HFF-Myc (cell line): ENCODE data around the gene KEL.

Experiments used
- DNase-seq: peaks from one replicate; pipeline ENCODE4 v3.0.0-alpha.2; 2011; ENCODE audit warnings: low read depth; ENCODE audit errors: extremely low read depth
- H3K4me3 ChIP-seq: replicated peaks from 2 replicates; pipeline ENCODE4 v1.5.1; 2011; ENCODE audit warnings: low read depth, mild to moderate bottlenecking, control low read depth, low read length
- CTCF ChIP-seq: IDR thresholded peaks from 2 replicates; pipeline ENCODE4 v1.5.1; 2012; ENCODE audit warnings: mild to moderate bottlenecking, low read depth, low read length, control low read depth; ENCODE audit errors: missing control alignments

The KEL gene

DNA sequence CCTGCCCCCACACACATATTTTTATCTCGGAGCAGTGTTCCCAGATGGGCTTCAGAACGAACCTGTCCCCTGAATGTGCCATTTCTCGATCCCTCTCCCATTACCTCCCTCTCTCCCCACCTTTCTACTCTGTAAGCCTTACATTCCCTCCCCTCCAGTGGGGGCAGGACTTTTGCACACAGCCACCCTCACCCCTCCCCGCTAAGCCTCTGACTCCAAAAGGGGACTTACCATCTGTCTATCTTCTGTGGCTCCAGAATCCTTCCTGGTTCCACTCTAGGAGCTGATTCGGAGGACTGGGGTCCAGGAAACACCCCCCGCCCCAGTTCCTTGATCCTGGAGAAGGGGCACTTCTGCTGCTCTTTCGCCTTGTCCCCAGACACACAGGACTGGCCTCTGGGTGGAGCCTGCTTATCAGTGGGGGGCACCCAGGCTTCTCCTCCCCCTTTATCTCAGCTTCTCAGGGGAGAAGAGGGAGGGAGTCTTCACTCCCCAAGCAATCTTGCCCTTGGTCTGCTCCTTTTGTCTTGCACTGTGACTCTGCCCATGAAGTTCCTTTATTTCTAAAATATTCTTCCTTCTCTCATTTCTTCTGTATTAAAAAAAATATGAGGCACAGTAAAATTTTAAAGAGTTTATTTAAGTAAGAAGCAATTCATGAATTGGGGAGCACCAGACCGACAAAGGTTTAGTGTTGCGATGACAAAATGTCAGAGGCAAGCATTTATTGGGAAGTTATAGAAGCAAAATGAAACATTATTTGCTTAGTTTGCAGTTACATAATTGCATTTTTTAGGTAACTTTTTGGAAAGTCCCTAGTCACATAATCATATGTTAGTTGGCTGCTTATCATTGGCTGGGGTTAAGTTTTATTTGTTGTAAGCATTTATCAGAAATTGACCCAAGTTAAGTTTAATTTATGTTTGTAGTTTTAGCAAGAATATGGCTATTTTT lies at the start of gene KEL:
KEL (minus strand) TSS at position 391 of the 954 bp plus-strand sequence; CDS start at position 234, 157 bp downstream.
- TF ChIP-seq CTCF = no peak
- no peak for DNase-seq
- no peak within 1 kb of the TSS for H3K4me3 ChIP-seq

- peak; percentile 96 for TF ChIP-seq CTCF
- DNase-seq = no peak
- H3K4me3 ChIP-seq = no peak overlapping the region
Observed at GRCh38 chr7:143008007-143008901, 46.1 kb upstream of the KEL start.

DNA sequence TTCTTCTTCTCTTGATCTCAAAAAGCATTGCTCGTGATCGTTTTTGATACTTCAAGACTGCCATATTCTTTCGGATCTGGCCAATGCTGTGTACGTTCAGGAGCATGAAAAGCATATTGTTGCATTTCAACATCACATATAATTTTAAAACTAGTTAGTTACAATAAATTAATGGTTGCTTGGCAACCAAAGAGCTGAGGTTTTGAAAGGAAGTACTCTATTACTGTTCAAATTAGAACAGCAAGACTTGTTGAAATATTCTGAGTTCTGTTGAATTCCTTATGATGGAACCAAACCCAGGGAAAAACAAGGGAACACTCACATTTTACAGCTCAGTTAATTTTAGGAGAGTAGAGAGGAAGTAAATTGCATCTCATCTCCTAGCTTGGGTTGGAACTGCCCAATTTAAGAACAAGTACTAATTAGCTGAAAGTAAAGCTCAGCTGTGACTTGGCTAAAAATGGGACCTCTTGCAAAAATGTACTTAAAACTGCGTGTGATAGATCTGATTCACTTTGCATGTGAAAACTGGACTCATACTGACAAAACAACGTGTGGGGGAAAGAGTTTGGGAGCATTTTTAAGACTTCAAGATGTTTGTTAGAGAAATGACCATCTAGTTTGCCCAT lies 43.6 kb upstream of the KEL start:
- DNase-seq = no peak
- no peak overlapping the region for H3K4me3 ChIP-seq
- no peak for TF ChIP-seq CTCF

- peak; percentile 64 for TF ChIP-seq CTCF
- H3K4me3 ChIP-seq = no peak overlapping the region
- no peak for DNase-seq
Observed at GRCh38 chr7:143003393-143004051, 41.4 kb upstream of the KEL start.

GRCh38 chr7:143002898-143003297 lies 40.7 kb upstream of the KEL start:
- DNase-seq = no peak
- no peak for TF ChIP-seq CTCF
- H3K4me3 ChIP-seq = no peak overlapping the region

DNA sequence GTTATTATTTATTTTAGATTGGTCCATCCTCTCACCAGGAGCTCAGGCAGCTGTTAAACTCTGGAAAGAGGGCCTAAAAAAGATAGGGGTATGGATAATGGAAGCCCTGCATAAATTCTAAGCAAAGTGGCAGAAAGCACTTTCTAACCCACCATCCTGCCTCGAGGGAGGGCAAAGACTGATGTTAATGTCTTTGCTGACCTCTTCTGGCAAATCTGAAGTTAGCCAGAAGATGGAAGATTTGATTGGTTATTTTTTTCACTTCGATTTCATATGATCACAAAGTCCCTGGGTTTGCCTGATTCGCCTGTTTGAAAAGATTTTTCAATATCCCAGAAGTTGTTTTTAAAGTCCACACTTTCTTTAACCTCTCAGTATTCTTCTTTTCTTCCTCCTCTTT lies 39.9 kb upstream of the KEL start:
- H3K4me3 ChIP-seq = no peak overlapping the region
- no peak for DNase-seq
- peak; percentile 28 for TF ChIP-seq CTCF
